NCI-H82 treated with DMSO at 0.1 percent for 48 hours (cell line): ENCODE results near the gene SPON2.

Experiments
- DNase-seq: peaks from one replicate; lab custom pipeline; 2025; ENCODE audit not compliant: unreplicated experiment; lab: John Stamatoyannopoulos, UW

SPON2 gene

DNA sequence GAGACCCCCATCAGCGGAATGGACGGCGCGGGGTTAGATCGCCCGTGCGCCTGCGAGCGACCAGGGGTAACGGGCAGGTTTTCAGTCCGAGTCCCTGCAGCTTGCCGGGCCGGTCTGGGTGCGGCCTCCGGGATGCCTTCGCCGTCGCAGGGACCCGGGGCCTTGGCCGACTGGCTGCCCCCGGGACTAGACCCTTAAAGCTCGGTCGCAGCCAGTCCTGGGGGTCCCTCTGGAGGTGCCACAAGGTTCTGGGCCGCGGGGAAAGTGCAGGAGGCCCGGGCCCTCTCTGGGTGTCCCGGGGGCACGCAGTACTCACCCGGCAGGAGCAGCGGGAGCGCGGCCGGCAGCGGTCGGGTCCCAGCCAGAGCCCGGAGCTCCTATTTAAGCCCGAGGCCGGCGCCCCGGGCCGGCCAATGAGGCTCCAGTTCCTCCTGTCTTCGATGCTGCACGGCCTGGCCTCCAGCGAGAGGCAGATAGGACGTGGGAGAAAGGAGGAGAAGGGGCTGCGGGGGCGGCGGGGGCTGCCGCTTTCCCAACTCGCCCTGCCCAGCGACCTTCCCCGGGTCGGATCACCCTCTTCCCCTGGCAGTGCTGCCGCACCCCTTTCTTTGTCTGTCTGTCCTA, at the start of gene SPON2:
Gene SPON2 (minus strand): TSS at position 356 of the 624 bp plus-strand sequence.
- no peak for DNase-seq

DNA sequence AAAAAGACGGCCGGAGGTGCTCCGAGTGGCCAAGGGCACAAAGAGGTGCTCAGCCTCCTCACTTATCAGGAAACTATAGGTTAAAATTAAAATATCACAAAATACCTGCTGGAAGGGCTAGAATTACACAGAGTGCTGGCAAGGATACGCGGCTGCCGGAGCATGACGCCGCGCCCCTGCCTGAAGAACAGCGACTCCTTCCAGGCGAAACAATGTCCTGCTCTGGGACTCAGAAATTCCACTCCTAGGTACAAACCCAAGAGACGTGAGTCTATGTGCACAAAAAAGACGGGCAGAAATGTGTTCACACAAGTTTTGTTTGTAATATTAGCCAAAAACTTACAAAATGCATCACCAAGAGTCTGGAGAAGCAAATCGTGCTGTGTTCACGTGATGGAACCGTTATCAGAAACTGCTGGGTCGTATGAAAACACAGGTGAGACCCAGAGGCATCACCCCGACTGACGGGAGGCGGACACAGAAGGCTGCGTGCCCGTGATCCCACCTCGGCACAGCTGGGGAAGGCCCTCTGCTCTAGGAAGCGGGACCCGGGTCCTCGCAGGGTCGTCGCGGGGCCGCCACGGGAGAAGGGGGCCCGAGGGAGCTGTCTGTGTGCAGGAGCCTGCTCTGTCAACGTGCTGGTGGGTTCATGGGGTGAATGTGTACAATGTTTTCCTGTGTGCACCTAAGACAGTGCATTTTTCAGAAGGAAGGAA, 48.9 kb upstream of the SPON2 start:
- no peak for DNase-seq

DNA sequence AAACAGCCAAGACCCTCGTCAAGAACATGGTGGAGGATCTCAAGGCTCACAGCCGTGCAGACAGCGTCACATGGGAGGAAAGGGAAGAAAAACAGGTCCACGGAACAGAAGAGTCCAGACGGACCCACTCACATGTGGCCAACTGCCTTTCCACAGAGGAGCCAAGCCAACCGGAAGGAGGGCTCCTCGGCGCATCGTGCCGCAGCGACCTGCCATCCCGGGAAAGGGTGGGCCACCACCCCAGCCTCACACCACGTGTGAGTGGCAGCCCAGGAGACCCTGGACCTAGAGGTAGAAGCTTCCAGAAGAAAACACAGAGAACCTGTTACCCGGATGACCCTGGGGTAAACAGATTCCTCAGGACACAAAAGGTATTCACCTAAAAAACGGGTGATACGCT, 48.2 kb upstream of the SPON2 start:
- no peak for DNase-seq

DNA sequence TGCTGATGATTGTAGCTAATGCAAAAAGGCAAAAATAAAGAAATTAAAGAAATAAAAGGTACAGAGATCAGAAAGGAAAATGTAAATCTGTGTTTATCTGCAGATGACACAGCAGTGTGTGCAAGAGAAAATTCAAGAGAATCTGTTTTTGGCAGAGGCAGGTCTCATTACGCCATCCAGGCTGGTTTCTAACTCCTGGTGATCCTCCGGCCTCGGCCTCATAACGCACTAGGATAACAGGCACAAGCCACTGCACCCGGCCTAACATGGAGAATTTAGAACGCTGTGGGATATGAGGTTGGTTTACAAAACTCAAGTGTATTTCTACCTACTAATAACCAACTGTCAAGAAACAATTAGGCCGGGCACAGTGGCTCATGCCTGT, 47.2 kb upstream of the SPON2 start:
- no peak for DNase-seq

DNA sequence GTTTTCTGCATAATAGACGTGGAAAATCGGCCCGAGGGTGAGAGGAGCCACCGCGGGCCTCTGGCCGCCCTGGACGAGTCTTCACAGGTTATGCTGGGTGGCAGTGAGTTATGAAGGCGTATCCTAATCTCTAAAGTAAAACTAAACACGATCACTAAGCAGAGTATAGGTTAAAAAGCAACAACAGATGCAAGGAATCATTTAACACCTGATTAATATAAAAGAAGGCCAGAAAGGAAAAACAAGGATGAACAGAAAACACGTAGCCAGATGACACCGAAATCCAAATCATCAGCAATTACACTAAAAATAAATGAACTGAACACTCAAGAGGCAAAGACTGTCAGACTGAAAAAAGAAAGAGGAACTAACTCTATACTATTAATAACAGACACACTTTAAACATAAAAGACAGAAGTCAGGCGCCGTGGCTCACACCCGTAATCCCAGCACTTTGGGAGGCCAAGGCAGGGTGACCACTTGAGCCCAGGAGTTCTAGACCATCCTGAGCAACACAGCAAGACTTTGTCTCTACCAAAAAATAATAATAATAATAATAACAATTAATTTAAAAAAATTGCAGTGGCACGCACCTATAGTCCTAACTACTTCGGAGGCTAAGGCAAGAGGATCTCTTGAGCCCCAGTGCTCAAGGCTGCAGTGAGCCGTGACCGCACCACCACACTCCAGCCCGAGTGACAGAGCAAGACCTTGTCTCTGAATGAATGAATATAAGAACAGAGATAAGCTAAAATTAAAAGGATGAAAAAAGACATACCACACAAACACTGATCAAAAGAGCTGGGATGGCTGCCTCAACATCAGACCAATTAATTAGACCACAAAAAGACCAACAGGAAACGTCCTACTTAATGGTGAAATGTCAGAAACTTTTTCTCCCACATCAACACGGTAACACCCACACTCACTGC, 46.5 kb upstream of the SPON2 start:
- no peak for DNase-seq

DNA sequence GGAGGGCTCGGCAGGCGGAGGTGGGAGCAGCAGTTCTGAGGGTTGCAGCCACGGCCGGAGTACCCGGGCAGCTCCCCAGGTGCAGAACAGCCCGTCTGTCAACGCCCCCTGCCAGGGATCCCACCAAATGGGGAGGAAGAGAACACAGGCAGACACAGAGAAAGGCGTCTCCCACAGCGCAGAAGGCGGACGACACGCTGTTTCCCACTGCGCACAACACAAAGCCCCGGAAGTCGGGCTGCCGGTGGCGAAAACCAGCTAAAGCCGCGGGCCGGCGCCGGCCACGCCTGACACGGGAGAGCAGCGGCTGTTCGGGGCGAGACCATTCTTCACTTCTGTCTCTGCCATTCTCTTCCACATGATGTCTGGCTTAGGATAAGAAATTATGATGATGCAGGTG, 45.0 kb upstream of the SPON2 start:
- DNase-seq = no peak

DNA sequence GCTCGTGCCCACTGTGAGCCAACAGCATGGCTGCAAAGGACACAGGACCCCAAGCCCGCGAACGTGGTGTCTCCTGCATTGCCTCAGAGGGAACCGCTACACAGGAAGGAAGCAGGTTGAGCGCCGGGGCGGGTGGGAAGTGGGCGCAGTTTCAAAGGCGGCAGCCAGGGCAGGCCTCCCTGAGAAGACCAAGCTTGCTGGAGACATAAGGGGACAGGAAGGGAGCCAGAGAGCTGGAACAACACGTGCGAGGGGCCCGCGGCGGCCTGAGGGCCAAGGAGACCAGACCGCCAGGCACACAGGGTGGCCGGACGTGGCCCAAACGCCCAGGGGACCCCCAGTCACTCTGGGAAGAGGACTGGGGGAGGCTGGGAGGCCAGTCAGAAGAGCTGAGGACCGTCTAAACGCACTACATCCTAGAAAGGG, 44.5 kb upstream of the SPON2 start:
- no peak for DNase-seq

DNA sequence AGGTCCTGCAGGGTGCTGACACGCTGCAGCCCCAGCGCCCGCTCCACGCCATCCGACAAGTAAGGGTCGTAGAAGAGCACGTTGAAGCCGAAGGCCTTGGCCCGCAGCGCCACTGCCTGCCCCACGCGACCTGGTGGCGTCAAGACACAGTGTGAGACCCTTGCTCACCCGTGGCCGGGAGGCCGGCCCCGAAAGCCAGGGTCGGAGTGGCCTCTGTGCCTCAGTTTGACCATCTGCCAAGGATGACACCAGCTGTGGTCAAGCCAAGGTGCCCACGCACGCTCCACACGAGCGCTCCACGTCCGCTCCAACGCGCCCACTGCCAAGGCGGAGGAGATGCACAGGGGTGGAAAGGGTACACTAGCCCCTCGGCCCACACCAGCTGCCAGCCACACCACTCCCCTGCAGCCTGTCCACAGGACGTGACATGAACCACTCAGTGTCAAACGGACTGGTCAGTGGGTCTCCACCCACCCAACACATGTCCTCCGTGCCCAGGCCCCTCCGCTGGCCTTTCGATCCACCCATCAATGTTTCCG, 43.8 kb upstream of the SPON2 start:
- no peak for DNase-seq

DNA sequence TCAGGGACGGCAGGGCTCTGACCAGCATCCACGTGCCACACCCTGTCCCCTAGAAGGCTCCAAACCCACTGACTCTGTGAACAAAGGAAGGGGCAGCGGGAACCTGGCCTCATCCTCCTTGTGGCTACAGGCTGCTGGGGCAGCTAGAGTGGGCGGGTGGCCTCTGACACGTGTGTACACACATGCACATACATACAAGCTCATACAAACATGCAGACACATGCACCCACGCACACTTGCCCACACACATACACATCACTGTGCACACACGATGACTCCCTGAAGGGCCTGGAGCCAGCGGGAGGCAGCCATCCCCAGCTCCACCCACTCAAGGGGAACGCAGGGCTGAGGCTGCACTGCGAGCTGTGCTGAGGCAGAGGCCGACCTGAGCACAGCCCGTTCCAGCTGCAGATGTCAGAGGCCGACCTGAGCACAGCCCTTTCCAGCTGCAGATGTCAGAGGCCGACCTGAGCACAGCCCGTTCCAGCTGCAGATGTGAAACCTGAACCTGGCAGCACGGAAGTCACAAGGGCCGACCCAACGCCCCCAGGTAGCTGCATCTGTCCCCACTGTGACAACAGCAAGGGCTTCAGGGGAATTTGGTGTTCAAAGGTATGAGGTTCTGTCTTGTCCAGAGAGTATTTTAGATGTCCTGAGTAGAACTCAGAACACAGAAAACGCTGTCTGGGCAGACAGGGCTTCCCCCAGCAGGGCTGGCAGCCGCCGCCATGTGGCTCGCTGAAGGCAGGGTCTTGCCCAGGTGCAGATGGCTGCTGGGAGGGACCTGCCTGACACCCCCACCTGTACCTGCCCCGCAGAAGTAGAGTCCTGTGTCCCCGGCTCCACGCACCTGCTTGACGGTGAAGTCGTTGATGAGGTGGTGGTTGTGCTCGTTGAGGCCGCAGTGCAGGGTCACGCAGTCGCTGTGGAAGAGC, 43.0 kb upstream of the SPON2 start:
- DNase-seq = no peak

DNA sequence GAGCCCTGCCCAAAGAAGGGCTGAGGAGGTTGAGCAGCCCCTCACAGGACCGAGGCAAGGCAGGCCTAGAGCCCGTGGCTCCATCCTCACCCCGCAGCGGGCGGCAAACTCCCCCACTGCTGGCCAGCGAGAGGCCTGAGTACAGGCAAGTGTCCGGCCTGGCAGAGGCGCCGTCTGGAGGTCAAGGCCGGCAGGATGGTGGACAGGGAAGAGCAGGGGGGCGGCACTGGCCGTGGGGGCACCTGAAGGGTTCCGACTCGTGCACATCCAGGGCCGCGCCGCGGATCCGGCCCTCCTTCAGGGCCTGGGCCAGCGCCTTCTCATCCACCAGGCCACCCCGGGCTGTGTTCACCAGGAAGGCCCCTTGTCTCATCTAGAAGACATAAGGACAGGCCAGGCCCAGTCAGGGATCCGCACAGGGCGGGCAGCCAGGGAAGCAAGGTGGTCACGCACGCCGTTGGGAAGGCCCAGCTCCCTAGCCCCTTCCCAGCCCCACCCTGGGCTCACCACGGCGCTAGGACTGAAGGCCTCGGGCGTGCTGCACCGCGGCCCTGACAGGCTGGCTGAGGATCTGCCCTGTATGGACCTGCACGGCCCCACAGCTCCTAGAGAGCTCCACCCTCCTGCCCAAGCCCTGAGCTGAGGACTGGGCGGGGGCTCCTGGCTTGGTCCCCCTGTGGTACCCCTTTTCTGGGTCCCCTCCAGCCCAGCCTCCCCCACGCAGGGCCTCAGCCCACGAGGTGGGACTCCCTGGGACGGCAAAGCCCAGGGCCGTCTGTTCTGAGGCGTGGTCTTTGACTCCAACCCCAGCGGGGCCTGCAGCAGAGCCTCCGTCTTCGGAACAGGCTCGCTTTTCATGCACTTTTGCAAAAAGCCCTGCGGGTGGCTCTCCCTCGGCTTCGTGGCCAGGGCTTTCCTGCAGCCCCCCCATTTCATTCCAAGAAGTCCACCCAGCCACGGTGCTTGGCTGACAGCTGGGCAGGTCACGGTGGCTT, 42.0 kb upstream of the SPON2 start:
- no peak for DNase-seq

DNA sequence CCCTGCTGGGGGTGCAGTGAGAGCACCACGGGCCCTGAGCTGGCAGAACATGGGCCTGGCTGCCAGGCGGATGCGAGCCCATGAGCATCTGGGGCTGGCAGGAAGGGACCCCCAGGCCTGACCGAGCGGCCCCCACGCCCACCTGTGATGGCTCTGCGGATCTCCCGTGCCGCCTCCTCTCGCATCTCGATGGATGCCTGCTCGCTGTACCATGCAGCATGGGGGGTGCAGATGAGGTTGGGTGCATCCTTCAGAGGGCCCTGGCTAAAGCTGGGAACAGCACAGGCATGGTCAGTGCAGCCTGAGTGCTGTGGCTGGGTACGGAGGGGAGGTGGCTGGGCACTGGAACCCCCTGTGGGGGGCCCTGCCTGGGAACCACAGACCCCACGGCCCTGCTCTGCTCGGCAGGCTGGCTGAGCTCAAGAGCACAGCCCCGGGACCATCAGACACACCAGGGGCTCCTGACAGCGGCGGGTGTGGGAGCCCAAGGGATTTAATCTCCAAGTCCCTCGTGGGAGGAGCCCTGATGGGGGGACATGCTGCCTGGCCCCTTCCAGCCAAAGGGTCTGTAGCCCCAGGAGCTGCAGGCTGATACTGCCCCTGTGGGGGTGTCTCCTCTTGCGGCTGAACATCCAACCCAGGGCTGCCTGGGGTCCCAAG, 41.1 kb upstream of the SPON2 start:
- DNase-seq = no peak

DNA sequence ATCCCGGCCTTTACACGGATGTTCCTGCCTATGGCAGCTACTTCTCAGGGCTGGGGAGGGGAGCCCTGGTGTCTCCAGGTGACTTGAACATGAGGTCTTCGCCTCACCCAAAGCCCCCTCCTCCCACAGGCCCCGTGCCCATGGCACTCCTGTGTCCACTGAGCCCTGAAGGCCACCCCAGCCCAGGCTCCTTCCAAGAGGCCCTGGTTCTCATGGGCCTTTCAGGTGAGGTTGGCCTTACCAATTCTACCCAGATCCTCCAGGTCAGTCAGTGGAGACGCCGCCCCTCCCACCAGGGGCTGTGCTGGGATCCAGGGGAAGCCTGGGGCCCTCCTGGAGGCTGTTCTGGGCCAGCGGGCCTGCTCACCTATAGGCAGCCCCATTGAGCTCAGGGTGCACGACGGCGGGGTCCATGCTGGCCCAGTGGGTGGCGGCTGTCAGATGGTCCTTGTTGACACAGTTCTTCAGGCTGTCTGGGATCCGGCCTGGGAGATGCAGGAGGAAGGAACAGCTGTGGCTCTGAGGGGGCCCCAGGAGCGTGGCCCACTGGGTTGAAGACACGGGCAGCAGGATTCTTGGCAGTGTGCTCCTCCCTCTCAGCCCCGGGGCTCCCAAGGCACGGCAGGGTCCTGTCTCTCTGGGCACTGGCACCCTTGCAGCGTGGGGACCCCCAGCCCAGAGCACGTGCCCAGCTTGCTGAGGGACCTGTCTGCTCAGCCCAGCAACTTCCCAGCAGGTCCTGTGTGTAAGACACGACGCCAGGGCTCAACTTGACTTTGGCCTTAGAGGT, 40.4 kb upstream of the SPON2 start:
- DNase-seq = no peak

DNA sequence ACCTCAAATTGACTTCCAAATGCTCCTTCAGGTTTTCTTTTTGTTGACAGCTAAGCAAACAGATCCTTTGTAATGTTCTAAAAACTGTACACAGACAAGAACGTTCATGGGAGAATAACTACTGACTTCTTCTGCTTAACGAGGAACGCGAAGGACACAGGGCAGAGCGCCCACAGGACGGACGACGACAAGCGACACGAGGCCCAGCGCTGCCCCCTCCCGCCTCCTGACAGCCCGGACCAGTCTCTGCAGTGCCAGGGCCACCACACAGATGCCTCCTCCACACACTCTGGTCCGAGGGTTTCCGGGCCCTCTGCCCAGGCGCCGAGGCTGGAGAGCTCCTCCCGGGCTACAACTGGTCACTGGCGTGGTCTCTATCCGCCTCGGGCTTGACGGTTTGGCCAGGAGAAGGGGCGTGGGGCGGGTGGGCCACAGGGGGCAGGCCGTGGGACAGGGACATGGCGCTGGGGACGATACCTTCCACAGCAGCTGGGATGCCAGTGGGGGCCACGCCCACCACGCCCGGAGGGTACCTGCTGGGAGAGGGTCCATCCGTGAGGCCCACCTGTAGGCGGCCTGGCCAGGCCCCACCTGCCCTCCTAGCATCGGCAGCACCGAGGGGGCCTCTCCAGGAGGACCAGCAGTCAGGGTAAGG, 39.6 kb upstream of the SPON2 start:
- no peak for DNase-seq

DNA sequence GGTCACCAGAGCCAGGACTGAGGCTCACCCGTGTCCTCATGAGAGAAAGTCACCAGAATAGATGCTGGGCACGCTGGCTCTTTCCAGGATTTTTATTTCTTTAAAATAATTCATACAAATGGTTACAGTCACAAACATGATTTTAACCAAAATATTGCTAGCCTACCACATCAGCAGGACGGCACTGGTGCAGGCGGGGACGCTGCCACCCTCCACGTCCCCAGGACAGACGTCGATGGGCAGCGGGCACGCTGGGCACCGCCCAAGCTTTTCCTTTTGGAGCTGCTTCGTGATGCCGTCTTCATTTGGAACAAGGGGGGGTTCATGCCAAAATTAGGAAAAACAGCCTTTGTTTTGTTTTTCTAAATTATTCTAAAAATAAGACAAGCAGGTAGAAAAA, 39.0 kb upstream of the SPON2 start:
- DNase-seq = no peak

DNA sequence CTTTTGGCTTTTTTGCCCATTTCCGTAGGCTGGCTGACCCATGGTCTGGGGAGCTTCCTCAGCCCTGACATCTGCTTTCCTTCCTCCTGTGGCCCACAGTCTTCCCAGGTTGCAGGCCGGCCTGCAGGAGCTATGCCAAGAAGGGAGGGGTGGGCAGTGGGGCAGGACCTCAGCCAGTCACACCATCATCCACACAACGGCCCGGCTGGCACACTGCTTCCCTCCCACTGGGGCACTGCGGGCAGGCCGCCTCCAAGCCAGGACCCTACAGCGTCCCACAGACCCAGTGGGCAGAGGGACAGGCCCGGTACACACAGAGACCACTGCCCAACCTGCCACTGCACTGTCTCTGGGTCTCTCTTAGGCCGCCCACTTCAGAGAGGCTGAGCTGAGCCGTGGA, 38.6 kb upstream of the SPON2 start:
- no peak for DNase-seq

DNA sequence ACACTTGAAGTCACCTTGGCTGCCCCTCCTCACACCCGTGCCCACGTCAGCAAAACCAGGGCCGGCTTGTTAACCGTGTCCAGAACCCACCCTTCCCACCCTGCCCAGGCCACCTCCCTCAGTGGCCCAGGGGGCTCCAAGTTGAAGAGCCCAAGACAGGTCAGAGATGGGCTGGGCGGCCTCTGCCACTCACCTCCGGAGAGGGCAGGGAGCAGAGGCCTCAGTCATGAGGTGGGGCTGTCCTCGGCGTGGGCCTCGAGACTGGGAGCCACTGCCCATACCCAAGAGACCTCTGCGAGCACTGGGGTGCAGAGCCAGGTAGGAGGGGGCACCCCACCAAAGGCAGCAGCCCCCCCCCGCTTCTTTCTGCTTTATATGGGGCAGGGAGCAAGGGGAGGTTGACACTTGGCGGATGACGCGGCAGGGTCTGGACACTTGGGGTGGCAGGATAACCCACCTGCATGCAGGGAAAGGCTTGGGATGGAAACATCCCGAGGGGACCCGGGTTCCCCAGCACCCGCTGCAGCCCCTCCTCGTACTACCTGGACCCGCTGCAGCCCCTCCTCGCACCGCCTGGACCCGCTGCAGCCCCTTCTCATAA, 38.0 kb upstream of the SPON2 start:
- no peak for DNase-seq

DNA sequence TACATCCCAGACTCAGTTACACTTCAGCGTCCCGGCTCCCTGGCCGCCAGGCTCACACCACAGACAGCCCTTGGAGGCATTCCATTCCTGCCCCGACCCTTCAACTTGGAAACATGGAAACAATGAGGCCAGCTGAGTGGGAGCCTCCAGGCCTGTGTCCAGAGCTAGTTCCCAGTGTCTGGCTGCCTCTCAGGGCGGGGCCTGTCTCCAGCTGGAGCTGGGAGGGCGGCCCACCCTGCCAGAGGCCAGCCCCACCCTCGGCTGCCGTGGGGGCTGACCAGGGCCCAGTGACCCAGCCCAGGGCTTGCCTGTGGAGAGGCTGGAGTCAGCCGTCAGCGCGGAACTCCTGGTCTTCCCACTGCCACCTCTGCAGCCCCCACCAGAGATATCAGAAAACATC, 37.4 kb upstream of the SPON2 start:
- DNase-seq = no peak
